ENCODE data around the gene PRDX2.

- no peak for TF ChIP-seq CTCF (IDR thresholded peaks at IDR 0.05; ENCODE audit: low read depth, low read length)
- no peak for TF ChIP-seq EZH2phosphoT487 (IDR thresholded peaks at IDR 0.05; ENCODE audit: low read depth)
These were observed 29.3 kb downstream of the PRDX2 start for GRCh38 chr19:12772323-12772722.
